Stimulated activated CD4-positive, alpha-beta T cell treated with anti-CD3 and anti-CD28 coated beads, Interleukin-1b, Interleukin-23, amount 100 ng/mL, for 48 hours (primary cell): ENCODE results near the gene CASP2.

ENCODE experiments used
- DNase-seq: peaks from one replicate; pipeline ENCODE4 v3.0.0-alpha.2; 2020

Gene CASP2

DNA sequence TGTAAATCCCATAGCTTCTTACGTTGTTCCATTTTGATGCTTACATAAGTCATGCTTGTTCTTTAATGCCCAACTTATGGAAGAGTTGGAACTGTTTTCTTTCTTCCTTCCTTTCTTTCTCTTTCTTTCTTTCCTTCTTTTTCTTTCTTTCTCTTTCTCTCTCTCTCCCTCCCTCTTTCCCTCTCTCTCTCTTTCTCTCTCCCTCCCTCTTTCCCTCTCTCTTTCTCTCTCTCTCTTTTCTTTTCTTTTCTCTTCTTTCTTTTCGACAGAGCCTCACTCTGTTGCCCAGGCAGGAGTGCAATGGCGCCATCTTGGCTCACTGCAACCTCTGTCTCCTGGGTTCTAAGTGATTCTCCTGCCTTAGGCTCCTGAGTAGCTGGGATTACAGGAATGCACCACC, 55.4 kb downstream of the CASP2 start:
- no peak for DNase-seq

DNA sequence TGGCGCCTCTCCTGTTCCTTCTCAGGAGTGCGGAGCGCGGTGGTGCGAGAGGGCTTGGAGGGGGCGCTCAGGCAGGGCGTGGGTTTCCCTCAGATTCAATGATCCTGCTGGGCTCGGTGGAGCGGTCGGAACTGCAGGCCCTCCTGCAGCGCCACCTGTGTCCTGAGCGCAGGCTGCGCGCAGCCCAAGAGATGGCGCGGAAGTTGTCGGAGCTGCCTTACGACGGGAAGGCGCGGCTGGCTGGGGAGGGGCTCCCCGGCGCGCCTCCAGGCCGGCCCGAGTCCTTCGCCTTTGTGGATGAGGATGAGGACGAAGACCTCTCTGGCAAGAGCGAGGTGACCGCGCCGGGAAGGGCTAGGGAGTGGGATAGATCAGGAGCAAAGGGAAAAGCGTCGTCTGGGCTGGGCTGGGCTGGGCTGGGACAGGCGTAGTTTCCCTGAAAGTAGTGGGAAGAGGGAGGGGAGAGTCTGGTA, 57.3 kb downstream of the CASP2 start:
- peak; percentile 73 for DNase-seq

DNA sequence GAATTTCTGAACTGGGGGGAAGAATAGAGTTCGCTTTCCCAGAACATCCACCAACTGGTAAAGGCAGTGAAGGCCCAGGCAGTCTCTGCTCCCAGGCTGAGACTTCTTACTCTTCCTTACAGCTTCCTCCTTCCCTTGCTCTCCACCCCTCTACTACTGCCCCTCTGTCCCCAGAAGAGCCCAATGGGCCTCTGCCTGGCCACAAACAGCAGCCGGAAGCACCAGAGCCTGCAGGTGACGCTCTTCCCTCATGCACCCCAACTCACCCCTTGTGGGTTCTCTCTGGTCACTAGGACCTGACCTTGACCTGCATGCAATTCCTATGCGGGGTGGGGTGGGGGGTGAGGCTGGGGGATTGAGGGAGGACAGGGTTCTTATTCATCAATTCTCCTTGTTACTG, 57.9 kb downstream of the CASP2 start:
- DNase-seq, result no peak

DNA sequence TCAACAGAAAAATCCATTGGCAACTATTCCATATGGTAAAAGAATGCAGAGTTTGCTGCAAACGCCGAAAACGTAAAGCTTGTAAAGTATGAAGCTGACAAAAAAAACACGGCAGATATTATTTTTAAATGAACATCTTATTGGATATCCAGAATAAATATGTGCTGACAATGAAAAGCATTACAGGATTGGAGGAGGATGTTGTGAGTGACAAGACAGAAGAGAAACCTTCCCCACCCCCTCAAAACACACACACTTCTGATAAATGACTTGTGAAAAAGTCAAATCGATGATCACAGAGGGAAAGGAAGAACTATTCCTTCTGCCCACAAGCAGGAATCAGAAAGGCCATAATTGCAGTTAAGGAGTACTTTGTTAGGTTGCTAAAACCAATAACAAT, 59.8 kb downstream of the CASP2 start:
- DNase-seq, result no peak

DNA sequence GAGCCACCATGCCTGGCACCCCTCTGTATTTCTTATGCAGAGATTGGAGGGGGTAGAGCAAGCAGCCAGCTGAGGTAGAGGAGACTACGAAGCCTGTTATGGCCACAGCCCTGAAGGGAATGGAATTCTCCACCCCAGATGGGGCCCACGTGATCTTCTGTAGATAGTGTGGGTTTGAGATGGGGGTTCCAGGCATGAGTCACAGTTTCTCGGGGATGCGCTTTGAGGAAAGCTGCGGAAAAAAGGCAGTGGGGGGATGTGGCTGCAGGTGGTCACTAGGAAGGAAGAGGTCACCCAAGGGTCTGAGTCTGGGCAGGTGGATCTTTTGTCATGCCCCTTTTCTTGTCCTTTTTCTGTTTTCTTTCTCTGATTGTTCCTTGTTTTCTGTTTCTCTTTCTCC, 62.9 kb downstream of the CASP2 start:
- DNase-seq, result no peak

DNA sequence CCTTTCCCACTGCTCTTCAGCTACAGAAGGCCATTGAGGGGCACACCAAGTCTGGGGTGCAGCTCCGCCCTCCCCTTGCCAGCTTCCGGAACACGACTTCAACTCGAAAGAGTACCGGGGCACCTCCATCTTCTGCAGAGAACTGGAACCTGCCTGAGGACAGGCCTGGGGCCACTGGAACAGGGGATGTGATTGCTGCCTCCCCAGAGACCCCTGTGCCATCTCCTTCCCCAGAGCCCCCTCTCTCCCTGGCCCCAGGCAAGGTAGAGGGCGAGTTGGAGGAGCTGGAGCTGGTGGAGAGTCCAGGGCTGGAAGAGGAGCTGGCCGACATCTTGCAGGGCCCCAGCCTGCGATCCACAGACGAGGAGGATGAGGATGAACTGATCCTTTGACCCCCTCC, 63.4 kb downstream of the CASP2 start:
- DNase-seq, result no peak

DNA sequence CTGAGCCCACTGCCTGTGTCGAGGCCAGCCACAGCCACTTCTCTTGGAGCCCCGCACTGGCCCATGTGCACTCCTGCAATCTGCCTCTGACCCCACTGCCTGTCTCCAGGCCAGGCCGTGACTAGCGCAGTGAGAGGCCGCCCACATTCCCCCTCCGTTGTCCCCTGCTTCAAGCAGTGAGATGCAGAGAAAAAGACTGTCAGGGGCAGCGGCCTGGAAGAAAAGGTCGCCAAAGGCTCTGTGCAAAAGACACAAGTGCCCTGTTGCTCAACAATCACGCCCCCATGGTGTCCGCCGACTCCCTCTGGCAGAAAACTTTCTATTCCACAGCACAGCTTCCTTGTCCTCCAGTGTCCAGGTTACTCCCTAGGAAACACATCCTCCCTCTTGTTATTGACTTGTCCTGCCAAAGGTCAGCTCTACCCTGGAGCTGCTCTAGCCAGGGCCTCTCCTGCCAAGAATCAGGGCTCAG, 64.4 kb downstream of the CASP2 start:
- no peak for DNase-seq

DNA sequence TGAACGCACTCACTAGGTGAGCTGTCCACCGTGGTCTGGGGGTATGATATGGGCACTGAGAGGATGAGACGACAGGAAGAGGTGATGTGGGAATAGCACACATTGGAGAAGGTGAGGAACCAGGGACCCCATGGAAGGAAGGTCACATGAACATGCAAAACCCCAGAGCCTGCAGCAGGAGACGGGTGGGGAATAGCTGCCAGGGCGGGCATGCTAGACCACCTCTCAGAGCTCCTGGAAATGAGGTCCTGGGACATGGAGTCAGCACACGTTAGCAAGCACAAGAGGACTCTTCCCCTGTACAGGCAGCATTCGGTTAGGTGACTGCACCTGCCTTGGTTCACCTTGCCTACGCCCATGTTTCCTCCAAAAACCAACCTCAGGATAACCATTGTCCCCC, 66.2 kb downstream of the CASP2 start:
- DNase-seq, result no peak

DNA sequence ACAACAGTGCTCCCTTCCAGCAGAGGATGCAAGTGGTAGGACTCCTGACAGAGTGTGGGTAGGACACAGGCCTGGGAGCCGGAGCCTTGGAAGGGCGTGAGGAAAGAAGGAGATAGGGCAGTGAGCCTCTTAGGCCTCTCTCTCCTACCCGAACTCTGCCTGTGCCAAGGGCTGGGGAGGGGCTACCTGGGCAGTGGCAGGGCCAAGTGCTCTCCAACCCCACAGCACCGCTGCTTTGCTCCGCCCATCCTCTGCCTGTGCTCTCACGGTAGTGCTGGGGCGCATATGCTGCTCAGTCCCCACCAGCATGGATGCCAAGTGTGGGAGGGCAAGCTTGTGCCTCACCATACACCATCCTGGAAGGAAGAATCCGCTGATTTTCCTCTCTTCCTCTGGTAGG, 66.8 kb downstream of the CASP2 start:
- DNase-seq, result no peak

DNA sequence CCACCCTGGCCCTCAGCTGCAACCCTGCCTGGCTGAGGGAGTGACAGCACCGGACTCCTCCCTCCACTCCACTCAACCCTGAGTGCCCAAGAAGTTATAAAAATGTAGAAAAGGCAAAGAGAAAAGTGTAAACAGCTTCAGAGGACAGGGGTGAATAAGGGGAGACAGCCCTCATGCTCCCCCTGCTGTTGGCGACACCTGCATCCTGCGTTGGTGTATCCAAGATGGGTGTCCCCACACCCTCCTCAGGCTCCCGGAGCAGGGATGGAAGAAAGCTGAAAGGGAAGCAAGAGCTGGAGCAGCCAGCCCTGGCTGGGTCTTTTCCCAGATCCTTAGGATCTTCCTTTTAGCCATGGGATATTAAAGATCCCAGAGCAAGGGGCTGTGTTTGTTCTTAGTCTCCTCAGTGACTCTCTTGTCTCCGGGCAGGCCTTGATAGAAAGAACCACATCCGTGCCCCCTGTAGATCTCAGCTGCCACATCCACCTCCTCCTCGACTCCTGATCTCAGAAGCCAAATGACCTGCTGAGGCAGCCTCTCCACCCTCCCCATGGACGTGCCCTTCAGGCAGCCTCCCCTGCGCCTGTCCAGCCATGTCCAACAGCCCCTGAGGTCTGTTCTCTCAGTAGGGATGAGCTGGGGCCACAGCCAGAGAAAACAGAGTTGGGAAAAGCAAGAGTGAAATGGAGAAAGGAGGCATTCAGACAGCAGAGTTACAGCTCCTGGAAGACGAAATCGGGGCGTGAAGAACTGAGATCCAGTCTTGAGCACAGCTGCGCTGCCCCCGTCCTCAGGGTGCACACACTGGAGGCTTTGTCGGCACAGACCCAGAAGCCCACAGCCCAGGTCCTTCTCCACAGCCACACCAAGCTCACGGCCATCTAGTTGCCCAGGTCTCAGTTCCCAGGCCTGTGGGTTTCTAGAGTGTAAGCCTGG, 67.6 kb downstream of the CASP2 start:
- no peak for DNase-seq

DNA sequence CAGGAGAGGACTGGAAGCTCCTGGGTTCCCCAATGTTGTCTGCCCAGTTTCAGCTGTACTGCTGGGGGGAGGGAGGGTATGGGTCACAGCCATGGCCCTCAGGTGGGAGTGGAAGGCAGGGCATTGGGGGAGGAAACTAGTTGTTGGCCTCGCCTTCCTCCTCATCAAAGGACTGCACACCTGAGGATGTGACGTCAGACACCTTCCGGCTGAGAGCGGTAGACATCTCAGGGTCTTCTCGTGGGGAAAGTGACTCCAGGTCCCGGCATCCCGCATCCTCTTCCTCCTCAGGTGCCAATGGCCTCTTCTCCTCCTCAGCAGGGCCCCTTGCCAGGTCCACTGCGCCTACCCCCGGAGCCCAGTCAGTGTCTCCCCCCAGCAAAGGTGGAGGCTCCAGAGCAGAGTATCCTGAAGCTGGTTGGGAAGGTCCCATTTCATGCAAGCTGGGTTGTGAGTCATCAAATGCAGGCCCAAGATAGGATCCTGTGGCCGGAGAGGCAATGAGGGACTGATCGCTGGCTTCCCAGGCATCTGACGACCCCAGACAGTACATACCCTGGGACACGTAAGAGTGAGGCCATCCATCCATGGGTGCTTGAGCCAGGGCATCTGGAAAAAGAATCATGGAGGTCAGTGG, 68.4 kb downstream of the CASP2 start:
- no peak for DNase-seq
